HG03060 (cell line): Measurements from ENCODE around the gene CLK3.
A peak's percentile ranks its signal among the peaks of the same experiment; 100 is the strongest.
"Not testable (repeated sequence)": the region's sequence is repeated elsewhere in the genome, so short reads cannot be mapped to it uniquely, and the experiment has no call there.

Experiments
- ATAC-seq: cut with Tn5 transposase; IDR thresholded peaks from one replicate; pipeline ENCODE4 v1.9.1; 2021; ENCODE audit warnings: low read depth, moderate number of reproducible peaks; ENCODE audit not compliant: unreplicated experiment

CLK3 gene

GRCh38 chr15:74619916-74620635, 4.4 kb downstream of the CLK3 start:
- ATAC-seq = no peak

- ATAC-seq = peak; percentile 59
Observed at GRCh38 chr15:74620636-74621545, 5.3 kb downstream of the CLK3 start.

- ATAC-seq = no peak
Observed at GRCh38 chr15:74621546-74621920, 5.9 kb downstream of the CLK3 start.

- ATAC-seq = no peak
Observed at GRCh38 chr15:74621936-74622335, 6.3 kb downstream of the CLK3 start.

GRCh38 chr15:74622758-74623157, 7.1 kb downstream of the CLK3 start:
- ATAC-seq = no peak

GRCh38 chr15:74624020-74624602, 8.5 kb downstream of the CLK3 start:
- ATAC-seq = no peak

GRCh38 chr15:74625693-74626092, 10.1 kb downstream of the CLK3 start:
- no peak for ATAC-seq

- no peak for ATAC-seq
Observed at GRCh38 chr15:74626336-74626735, 10.7 kb downstream of the CLK3 start.

GRCh38 chr15:74626752-74627692, 11.4 kb downstream of the CLK3 start:
- no peak for ATAC-seq

GRCh38 chr15:74627766-74628165, 12.1 kb downstream of the CLK3 start:
- no peak for ATAC-seq

- no peak for ATAC-seq
Observed at GRCh38 chr15:74628199-74628598, 12.6 kb downstream of the CLK3 start.

GRCh38 chr15:74628949-74629348, 13.3 kb downstream of the CLK3 start:
- ATAC-seq = no peak

- not testable (repeated sequence) for ATAC-seq
Observed at GRCh38 chr15:74629696-74630095, 14.1 kb downstream of the CLK3 start.

GRCh38 chr15:74630284-74631086, 14.8 kb downstream of the CLK3 start:
- no peak for ATAC-seq

GRCh38 chr15:74631087-74631385, 15.4 kb downstream of the CLK3 start:
- no peak for ATAC-seq

GRCh38 chr15:74631408-74631807, 15.8 kb downstream of the CLK3 start:
- ATAC-seq = no peak

- no peak for ATAC-seq
Observed at GRCh38 chr15:74631935-74632560, 16.4 kb downstream of the CLK3 start.

GRCh38 chr15:74632601-74633000, 17.0 kb downstream of the CLK3 start:
- ATAC-seq = no peak

GRCh38 chr15:74633781-74634180, 18.1 kb downstream of the CLK3 start:
- no peak for ATAC-seq
